Measurements from ENCODE around the gene PPM1A.

Gene PPM1A

GRCh38 chr14:60248697-60249318, at the start of gene PPM1A:
PPM1A (plus strand) TSS chr14:60249221; CDS start chr14:60282704, 33,483 bp downstream.
- DNase-seq (ENCODE audit: low read depth): peak; percentile 75

GRCh38 chr14:60199321-60199720, 49.7 kb upstream of the PPM1A start:
- no peak for DNase-seq (ENCODE audit: low read depth)

GRCh38 chr14:60204104-60204842, 44.7 kb upstream of the PPM1A start:
- no peak for DNase-seq (ENCODE audit: low read depth)

GRCh38 chr14:60204843-60205774, 43.9 kb upstream of the PPM1A start:
- no peak for DNase-seq (ENCODE audit: low read depth)

GRCh38 chr14:60206249-60206670, 42.8 kb upstream of the PPM1A start:
- no peak for DNase-seq (ENCODE audit: low read depth)

- DNase-seq (ENCODE audit: low read depth): no peak
Measured at GRCh38 chr14:60206837-60207533, 42.0 kb upstream of the PPM1A start.

GRCh38 chr14:60210703-60211102, 38.3 kb upstream of the PPM1A start:
- DNase-seq (ENCODE audit: low read depth): no peak

GRCh38 chr14:60211153-60211552, 37.9 kb upstream of the PPM1A start:
- DNase-seq (ENCODE audit: low read depth): no peak

- no peak for DNase-seq (ENCODE audit: low read depth)
Measured at GRCh38 chr14:60212503-60213371, 36.3 kb upstream of the PPM1A start.

- DNase-seq (ENCODE audit: low read depth): no peak
Measured at GRCh38 chr14:60214003-60214402, 35.0 kb upstream of the PPM1A start.

- DNase-seq (ENCODE audit: low read depth): no peak
Measured at GRCh38 chr14:60214415-60215126, 34.5 kb upstream of the PPM1A start.

- no peak for DNase-seq (ENCODE audit: low read depth)
Measured at GRCh38 chr14:60215127-60215444, 33.9 kb upstream of the PPM1A start.

- no peak for DNase-seq (ENCODE audit: low read depth)
Measured at GRCh38 chr14:60215520-60216420, 33.3 kb upstream of the PPM1A start.

- DNase-seq (ENCODE audit: low read depth): no peak
Measured at GRCh38 chr14:60217713-60218112, 31.3 kb upstream of the PPM1A start.

GRCh38 chr14:60220084-60220483, 28.9 kb upstream of the PPM1A start:
- no peak for DNase-seq (ENCODE audit: low read depth)

GRCh38 chr14:60220917-60221316, 28.1 kb upstream of the PPM1A start:
- DNase-seq (ENCODE audit: low read depth): no peak

- no peak for DNase-seq (ENCODE audit: low read depth)
Measured at GRCh38 chr14:60221457-60221856, 27.6 kb upstream of the PPM1A start.

- no peak for DNase-seq (ENCODE audit: low read depth)
Measured at GRCh38 chr14:60222820-60223219, 26.2 kb upstream of the PPM1A start.

GRCh38 chr14:60225265-60225664, 23.8 kb upstream of the PPM1A start:
- DNase-seq (ENCODE audit: low read depth): no peak
